ENCODE results near the gene SPATA2L.

- TF ChIP-seq EZH2 (IDR thresholded peaks at IDR 0.05; ENCODE audit: borderline replicate concordance, control insufficient read depth, low read depth, low read length) (no peak), JUNB (IDR thresholded peaks at IDR 0.05) (no peak), EGR1 (IDR thresholded peaks at IDR 0.05; ENCODE audit: borderline replicate concordance in 1 of 2, low read depth in 2 of 2, low read length in 2 of 2) (no peak)
Measured at GRCh38 chr16:89710709-89711564, 9.4 kb upstream of the SPATA2L start.
